HG03196 (cell line): ENCODE data around the gene TTC39A.
"Not testable (repeated sequence)": the region's sequence is repeated elsewhere in the genome, so short reads cannot be mapped to it uniquely, and the experiment has no call there.

Source experiments
- ATAC-seq: cut with Tn5 transposase; IDR thresholded peaks from one replicate; pipeline ENCODE4 v1.9.1; 2021; ENCODE audit not compliant: unreplicated experiment

Gene TTC39A

DNA sequence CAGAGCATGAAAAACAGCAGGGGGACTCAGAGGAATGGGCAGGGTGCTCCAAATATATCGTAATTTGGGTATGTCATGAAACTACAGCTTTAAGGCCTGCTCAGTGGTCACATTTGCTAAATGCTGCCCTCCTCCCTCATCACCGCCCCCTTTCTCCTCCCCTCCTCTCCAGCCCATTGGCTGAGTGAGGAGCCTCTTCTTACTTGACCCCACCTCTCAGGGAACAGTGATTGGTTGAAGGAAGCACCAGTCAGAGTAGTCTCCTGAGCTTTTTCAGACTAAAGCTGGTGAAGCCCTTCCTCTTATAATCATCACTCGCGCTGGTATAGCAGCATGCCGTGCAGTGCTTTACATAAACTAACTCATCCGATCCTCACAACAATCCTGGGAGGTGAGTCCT, 10.0 kb upstream of the TTC39A start:
- no peak for ATAC-seq

DNA sequence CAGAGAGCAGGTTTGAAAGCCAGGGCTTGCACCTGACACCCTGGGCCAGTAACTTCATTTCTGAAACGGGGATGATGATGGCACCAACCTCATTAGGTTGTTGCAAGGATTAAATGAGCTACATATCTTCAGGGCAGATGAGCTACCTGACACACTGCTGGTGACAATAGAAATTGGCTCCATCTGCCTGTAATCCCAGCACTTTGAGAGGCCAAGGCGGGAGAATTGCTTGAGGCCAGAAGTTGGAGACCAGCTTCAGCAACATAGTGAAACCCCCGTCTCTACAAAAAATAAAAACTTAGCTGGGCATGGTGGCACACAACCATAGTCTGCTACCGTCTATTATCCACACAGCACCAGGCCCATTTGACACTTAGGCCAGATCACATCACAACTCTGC, 6.3 kb upstream of the TTC39A start:
- no peak for ATAC-seq

DNA sequence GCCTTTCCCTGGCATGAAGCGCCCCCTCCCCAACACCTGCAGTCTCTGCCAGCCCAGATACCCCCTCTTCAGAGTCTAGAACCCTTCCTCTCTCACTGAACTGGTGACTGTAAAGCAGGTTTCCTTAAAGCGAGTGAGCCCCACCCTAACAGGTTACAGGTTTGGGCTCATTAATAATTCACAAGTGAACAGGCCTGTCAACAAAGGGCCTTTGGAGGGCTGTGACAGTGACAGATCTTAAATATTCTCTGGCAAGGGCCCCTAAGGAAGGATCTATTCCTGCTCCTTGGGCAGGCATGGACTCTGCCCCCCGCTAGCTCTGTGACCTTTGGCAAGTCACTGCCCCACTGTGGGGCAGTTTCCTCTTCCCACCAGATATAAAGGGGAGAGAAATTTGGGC, 5.6 kb upstream of the TTC39A start:
- ATAC-seq: no peak

DNA sequence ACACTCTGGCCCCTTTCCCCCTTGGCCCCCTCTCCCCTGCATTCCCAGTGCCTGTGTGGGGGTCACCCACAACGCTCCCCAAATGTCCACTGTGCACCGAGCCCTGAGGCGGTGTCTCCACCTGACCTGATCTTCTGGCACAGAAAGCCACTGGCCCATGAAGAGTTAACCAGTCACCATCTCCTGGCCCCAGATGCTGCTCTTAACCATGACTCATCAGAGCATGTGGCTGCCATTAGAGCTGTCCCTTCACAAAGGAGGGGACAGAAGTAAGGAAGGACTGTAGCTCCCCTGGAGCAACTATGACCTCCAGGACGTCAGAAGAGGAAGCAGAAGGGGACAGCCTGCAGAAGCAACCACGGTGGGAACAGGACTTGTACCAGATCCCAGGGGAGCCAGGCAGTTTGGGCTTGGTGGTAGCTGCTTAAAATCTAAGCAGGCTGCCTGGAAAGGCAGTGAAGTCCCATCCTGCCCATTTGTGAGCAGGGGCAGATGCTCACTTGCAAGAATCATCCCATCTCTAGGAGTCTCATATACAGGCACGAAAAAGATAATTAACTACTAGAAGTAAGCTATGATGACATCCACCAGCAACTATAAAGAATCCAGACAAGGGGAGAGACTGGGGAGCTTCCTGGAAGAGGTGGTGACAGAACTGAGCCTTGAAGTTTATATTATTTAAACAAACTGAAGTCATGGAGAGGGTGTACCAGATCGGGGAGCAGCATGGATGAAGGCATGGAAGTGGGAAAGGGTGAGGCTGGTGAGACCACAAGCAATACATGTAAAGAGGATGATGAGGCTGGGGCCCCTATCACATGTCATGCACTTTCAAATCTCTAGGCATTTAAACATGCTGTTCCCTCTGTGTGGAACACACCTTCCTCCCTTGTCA, 1.1 kb upstream of the TTC39A start:
- peak; percentile 45 for ATAC-seq

DNA sequence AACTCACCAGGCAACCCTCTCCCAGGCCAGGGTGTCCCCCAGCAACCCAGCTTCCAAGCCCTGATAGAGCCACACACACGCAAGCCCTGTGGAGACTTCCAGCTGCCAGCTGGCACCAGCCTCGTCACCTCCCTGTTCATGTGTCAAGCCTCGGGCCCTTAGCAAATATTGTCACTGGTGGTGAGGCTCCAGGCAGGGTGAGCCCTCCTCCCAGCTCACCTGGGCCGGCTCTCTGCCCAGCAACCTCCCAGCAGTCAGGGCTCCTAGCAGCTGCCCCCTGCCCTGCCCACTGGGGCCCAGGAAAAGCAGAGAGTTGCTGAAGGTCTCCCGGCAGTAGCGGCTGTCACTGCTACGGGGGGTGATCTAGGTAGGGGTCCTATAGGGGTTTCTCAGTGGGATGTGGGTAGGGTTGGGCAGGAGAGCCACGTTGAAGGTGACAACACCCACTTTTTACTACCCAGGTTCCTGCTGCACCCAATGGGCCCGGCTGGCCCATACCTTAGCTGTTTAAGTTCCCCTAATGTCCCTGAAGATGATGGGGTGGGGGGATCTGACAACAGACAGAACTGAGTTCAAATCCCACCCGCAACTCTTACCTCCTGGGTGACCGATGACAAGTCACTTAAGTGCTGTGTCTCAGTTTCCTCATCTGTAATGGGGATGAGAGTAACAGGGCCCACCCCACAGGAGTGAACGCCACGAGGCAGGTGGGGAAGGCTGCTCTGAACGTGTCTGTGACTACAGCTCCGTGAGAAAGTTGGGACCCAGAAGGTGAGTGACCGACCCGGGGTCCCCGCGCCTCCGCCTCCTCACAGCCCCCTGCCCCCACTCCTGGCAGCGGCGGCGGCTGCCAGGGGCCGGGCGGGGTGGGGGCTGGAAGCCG, 678 bp downstream of the TTC39A start:
- ATAC-seq: no peak

DNA sequence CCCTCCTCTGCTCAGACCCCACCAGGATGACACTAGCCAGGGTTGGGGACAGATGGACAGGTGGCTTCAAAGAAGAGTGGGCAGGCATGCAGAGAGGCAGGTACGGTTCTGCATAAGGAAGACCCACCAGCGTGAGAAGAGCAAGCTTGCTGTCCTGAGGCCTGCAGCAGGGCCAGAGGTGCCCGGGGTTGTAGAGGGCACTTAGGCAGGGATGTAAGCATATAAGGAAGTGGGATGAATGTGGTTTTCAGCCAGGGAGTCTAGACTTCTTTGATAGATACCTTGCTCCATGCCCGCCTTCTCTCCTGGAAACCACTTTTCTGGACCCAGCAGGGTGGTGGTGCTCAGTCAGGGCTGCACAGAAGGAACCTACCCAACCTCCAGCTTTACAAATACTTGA, 1.4 kb downstream of the TTC39A start:
- ATAC-seq: no peak

DNA sequence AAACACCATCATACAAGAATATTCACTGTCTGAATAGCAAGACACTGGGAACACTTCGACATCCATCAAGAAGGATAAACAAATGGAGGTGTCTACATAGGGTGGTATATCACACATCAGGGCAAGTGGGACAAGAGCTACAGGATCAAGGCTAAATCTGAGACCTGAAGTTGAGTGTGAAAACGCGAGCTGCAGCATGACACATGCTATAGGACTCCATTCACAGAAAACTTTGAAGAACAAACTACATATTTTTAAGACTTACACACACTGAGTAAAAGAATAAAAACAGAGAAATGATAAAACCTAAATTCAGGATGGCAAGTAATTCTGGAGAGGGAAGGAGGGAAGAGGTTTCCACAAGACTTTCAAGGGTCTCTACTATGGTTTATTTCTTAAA, 2.1 kb downstream of the TTC39A start:
- no peak for ATAC-seq

DNA sequence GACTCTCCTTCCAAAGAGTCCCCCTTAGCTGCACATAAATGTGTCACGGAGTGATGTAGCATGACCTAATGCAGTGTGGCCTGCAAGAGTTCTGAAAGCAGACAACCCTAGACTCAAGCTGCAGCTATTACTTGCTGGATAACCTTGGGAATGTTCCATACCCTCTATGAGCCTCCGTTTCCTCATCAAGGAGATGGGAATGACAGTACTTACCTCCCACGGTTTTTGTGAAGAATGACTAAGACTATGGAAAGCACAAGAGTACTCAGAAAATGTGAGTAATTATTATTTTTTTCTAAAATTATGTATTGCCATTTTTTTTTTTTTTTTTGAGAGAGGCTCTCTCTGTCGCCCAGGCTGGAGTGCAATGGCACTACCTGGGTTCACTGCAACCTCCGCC, 3.0 kb downstream of the TTC39A start:
- ATAC-seq: no peak

DNA sequence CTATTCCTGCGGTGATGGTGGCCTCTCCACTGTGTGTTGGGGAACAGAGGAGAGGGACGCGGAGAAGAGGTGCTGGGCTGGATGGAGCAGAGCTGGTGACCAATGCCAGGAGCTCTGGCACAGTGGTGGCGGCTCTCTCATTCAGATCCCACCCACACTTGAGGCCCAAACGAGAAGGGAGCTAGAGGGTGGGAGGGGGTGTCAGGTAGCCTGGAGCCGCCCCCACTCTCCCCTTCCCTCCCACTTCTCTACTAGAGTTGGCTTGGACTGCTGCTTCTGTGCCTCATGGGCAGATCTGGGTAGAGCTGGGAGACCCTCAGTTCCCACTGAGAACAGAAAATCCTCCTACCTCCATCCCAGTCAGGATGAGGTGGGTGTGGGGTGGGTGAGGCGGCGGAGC, 3.5 kb downstream of the TTC39A start:
- no peak for ATAC-seq

DNA sequence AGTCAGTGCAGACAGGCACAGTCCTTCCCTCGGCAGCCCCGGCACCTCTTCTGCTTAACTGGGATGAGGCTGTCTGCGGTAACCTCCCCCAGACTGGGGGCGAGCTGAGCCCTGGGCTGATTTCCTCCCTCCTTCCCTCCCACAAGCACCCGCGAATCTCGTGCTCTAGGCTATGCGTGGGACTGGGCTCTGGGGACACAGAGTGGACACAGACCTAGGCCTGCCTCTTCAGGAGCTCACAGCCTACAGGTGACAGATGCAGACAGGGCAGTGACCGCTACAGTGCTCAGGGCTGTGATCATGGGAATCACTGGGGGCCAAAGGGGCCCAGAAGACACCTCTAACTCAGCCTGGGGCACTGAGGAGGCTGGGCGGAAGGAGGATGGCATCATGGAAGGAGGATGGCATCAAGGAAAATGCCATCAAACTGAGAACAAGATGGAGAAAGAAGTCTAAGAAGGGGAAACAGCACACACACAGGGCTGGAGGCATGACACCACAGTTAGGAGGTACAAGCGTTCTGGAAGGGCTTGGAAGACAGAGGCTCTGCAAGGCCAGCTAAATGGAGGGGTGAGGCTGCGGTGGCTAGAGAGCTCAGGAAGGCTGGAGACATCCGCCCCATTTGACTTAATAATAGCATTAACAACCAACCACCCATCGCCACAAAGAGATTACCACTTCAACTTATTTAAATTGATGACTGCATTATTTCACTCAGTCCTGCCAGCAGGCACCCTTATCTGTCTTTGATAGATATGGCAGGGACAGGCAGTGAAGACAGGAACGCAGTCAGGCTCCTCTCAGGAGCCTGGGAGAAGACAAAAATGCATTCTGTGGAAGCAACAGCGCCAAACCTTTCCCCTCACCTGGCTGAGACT, 4.2 kb downstream of the TTC39A start:
- ATAC-seq: no peak

DNA sequence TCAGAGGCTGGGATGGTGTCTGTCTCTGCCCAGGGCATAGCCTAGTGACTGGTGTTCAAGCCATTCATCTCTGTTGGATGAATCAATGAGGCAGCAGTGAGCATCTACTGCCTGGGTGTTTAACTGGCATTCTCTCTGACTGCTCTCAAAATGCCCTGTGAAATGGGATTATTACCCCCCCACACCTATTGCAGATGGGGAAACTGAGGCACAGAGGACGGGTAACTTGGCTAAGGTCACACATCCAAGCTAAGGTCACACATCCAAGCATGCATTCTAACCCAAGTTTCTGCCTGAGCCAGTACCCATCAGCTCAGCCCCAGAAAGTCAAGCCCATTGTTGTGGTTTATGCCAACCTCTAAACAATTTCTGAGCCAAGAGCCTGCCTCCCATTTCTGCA, 5.0 kb downstream of the TTC39A start:
- ATAC-seq: no peak

DNA sequence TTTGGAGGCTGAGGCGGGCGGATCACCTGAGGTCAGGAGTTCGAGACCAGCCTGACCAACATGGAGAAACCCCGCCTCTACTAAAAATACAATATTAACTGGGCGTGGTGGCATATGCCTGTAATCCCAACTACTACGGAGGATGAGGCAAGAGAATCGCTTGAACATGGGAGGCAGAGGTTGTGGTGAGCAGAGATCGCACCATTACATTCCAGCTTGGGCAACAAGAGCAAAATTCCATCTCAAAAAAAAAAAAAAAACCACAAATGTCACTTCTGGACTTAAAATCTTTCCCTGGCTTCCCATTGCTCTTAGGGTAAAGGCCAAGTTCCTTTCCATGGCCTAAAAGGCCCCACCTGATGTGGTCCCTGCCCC, 5.4 kb downstream of the TTC39A start:
- ATAC-seq: not testable (repeated sequence)

DNA sequence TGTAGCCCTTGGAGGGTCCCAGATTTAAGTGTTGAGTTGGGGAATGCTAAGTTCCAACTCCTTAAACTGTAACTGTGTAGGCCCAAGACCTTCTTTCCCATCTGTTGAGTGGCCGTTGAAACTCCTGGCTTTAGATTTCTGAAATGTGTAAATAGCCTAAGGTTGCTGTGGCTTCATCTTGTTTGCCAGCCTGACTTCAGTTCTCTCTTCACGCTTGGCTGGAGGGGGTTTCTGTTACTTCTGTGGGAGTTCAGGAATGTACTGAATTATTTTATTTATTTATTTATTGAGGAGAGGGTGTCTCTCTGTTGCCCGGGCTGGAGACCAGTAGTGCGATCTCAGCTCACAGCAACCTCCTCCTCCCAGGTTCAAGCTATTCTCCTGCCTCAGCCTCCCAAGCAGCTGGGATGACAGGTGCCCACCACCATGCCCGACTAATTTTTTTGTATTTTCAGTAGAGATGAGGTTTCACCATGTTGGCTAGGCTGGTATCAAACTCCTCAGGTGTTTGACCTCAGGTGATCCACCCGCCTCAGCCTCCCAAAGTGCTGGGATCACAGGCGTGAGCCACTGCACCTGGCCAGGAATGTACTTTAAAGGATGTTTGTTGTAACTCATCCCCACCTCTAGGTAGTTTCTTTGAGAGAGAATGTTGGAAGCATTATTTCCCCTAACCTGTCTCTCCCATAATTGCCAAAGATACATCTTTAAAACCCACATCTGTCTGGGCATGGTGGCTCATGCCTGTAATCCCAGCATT, 5.9 kb downstream of the TTC39A start:
- no peak for ATAC-seq

DNA sequence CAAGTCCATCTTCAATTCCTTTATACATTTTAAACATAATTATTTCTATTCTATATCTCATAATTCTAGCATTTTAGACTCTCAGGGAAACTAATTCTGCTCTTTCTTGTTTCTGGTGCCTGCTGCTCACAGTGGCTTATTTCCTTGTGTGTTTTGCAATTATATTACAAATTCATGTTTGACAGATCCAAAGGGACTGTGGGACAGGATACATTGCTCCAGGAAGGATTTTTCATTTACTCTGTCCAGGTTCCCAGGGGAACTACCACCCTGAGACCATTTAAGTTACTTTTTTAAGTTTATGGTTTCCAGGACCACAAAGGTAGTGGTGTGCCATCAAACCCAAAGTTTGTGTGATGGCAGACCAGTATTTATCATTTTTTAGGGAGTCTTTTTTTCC, 6.6 kb downstream of the TTC39A start:
- ATAC-seq: no peak

DNA sequence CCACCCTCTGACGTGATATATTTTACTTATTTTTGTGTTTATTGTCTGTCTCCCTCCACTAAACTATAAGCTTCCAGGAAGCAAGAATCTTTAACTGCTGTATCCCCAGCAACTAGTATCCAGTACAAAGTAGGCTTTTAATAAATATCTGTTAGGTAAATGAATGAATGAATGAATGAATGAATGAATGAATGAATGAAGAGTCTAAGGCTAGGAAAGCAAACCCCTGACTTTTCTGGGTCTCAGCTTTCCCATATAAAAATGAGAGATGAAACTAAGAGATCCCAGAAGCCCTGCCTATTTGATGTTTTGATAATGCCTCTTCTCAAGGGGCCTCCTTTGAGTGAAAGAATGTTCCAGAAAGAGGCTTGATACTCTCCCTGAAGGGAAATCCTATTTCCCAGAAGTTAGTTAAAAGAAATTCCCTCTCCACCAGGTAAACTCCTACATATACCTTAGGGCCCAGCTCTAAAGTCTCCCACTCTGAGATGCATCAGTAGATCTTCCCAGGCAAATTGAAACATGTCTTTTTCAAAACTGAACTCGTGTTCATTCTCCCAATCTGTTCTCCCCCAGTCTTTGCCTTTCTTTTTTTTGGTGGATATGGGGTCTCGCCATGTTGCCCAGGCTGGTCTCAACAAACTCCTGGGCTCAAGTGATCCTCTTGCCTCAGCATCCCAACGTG, 7.8 kb downstream of the TTC39A start:
- ATAC-seq: no peak

DNA sequence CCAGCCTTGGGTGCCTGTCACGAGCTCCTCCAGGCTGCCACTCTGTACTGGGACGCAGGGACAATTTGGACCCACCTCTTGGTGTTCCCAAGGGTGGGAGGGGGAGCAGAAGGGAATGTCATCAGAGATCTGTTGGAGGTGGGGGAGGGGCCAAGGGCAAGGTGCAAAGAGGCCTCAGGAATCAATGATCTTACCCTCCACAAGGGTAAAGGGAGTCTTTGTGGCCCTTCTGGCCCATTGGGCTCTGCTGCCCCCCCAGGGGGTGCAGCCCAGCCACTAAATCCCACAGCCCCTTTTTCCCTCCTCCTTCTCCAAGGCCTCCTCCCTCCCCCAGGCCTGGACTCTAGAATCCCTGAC, 8.5 kb downstream of the TTC39A start:
- no peak for ATAC-seq

DNA sequence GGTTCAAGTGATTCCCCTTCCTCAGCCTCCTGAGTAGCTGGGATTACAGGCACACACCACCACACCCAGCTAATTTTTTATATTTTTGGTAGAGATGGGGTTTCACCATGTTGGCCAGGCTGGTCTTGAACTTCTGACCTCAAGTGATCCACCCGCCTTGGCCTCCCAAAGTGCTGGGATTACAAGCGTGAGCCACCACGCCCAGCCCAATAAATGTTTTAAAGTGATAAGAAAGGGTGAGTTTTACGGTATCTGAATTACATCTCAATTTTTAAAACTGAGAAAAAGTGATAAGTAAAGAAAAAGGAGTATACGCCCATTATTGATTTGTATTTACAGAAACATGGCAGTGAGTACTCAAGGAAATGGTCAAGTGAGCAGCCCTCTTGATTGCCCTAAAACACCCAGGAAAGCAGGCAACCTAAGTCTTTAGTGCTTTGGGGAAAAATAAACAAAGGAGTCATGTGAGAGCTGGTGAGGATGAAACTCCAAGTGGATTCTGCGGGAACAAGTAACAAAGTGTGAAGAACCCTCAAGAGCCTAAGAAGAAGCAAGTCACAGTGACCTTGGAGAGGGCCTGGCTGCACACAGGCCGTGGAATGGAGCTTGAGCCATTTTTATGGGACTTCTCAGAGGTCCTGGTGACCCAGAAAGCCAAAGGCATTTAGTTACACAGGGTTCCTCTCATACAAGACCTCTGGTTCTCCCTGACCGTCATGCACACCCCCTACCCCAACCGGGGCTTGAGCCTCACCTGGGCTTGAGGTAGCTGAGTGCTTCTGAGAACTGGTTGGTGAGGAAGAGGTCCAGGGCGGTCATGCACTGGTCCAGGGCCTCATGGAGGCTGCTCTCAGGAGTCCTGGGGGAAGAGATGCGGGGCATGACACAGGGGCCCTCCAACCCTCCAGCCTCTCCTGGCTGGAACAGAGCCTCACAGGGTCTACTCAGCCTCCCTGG, 9.1 kb downstream of the TTC39A start:
- no peak for ATAC-seq

DNA sequence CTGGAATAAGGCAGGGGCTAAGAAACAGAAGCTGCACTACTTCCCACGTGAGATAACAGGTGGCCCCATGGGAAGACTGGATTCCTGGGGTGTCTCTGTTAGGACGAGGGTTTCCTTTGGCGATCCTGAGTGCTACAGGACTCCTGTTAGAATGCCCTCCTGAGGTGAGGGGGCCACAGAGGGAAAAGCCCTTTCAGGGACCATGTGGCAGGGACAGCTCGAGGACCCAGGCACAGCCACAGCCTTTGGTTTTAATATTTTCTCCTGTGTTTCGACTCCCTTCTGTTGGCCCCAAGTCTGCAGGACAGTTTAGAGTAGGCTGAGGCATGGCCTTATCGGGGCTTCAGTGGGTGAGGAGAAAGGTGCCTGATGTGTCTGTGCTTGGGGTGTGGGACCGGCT, 12.6 kb downstream of the TTC39A start:
- no peak for ATAC-seq

DNA sequence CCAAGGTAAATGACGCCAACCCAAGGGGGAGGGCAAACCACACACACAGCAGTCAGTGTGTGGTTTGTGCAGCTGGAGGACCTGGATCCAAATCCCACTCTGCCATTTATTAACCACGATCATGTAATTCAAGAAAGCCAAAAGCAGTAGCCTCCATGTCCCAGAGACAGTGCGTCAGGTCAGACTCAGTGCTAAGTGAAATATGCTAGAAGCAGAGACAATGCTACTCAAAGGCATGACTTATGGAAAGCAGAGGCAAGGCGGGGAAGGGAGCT, 13.6 kb downstream of the TTC39A start:
- no peak for ATAC-seq
